GM10248 (cell line): ENCODE measurements around the gene NOX3.

Experiments
- CTCF ChIA-PET: fragments of 300-600 bp; sonication (Branson Sonifier 250); formaldehyde crosslinking; extraction: SDS; loops from one replicate; lab custom pipeline; 2021; ENCODE audit warnings: antibody characterized with exemption; lab: Yijun Ruan, JAX
- POLR2A ChIA-PET: fragments of 350-650 bp; sonication (Branson Sonifier 250); formaldehyde crosslinking; extraction: SDS; loops from one replicate; lab custom pipeline; 2020; ENCODE audit warnings: antibody characterized with exemption; lab: Yijun Ruan, JAX
- DNase-seq: peaks from one replicate; pipeline ENCODE4 v3.0.0; 2012; ENCODE audit errors: extremely low spot score
- TF ChIP-seq, protein P1 (sequence below): IDR thresholded peaks from 2 replicates; pipeline ENCODE4 v1.5.1; 2012; ENCODE audit warnings: mild to moderate bottlenecking, low read depth; ENCODE audit errors: extremely low read depth, missing control alignments, control extremely low read depth

Gene NOX3

DNA sequence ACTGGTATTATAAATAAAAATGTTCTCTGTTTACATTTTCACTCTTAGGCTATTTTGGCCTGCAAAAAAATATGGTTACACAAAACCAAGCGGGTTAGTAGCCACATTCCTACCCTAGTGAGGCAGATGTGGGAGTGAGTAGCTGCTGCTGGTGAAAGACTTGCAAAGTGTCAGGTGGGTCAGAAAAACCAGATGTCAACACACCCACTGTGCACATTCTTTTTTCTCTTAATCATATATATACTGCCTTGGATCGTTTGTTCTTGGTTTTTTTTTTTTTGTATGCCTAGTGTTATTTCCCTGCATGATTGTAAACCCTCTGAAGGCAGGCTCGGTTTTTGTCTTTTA is 73.3 kb downstream of the NOX3 start:
- TF ChIP-seq, protein P1, sequence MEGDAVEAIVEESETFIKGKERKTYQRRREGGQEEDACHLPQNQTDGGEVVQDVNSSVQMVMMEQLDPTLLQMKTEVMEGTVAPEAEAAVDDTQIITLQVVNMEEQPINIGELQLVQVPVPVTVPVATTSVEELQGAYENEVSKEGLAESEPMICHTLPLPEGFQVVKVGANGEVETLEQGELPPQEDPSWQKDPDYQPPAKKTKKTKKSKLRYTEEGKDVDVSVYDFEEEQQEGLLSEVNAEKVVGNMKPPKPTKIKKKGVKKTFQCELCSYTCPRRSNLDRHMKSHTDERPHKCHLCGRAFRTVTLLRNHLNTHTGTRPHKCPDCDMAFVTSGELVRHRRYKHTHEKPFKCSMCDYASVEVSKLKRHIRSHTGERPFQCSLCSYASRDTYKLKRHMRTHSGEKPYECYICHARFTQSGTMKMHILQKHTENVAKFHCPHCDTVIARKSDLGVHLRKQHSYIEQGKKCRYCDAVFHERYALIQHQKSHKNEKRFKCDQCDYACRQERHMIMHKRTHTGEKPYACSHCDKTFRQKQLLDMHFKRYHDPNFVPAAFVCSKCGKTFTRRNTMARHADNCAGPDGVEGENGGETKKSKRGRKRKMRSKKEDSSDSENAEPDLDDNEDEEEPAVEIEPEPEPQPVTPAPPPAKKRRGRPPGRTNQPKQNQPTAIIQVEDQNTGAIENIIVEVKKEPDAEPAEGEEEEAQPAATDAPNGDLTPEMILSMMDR = no peak
- POLR2A ChIA-PET = no interaction called here
- no peak for DNase-seq
- CTCF ChIA-PET = interaction anchor here (1.3 kb wide), 1 partner anchor 9 kb away, joined by 4 read pairs; no protein-coding TSS in a partner anchor

DNA sequence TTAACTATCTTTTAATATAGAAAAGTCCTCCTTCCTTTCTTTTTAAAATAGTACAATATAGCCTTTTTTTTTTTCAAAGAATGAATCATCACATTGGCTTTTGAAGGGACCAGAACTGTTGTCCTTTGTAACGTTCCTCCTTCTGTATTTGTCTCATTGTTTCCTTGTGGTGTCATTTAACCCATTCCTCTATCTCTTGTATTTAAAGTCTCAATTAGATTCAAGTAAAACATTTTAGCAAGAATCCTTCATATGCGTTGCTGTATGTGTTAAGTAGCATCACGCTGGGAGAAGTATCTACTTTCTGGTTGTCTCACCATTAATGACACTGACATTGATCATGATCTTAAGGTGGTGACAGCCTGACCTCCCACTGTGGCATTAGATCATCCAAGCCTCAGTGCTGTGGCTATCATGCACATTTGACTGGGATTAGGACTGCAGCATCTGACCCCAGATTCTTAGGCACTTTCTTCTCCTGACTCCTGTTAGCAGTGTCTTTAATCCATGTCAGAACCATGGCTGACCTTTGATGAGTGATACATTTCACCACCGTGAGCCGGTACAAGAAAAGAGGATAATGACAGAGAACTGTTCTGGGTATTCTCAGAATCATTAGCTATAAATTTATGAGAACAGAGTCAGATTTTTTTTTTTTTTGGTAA is 73.8 kb downstream of the NOX3 start:
- no peak for DNase-seq
- TF ChIP-seq, protein P1 = no peak
- POLR2A ChIA-PET = no interaction called here
- CTCF ChIA-PET = interaction anchor here (1.3 kb wide), 2 partner anchors 8 to 13 kb away, joined by 4 to 6 read pairs; no protein-coding TSS in a partner anchor

DNA sequence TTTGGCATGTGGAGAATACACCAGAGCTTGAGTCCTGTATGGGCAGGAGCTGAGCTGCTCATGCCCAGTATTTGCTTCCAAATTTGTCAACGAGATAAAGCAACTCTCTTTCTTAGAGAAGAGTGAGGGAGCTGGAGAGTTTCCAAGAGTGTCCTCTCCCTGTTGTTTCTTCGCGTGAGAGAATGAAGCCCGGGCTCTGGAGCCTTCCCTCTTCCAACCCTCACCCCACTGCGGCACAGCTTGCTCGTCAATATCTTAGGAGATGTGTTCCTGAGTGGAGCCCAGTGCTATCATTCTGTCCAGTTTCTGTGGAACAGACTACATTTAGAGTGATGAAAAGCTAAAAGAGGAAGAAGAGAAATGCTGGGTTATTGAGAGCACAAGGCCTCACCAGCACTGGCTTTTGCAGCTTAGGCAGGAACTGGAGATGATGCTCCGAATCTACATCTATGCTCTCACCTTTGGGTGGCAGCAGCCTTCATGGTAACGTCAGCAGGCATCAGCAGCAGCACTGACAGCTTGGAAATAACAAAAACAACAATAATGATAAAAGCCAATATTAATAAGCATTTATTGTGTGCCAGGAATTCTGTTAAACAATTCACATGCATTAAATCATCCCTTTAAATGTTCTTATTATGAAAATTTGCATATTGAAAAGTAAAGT is 74.8 kb downstream of the NOX3 start:
- no peak for DNase-seq
- CTCF ChIA-PET = interaction anchor here (1.1 to 1.5 kb wide), 3 partner anchors 12 to 23 kb away, joined by 3 to 6 read pairs (median 5); no protein-coding TSS in a partner anchor
- TF ChIP-seq, protein P1 = no peak
- POLR2A ChIA-PET = no interaction called here

DNA sequence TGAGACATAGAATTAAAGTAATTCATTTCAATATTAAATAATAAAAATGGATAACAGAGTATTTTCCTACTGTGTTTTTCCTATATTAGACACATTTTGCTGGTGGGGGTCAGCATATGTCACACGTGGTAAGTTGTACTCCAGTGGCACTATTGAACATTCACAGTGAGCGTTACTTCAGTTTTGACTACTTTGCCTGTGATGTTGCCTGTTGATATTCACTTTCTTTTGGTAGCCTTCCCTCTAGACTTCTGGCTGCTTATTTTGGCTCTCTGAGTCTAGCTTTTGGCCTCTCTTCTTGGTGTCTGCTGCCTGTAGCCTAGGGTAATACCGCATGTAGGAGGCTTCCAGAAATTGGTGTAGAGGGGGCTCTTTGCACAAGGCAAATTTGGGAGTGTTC is 76.9 kb downstream of the NOX3 start:
- DNase-seq = no peak
- TF ChIP-seq, protein P1 = no peak
- POLR2A ChIA-PET = no interaction called here
- CTCF ChIA-PET = no interaction called here

DNA sequence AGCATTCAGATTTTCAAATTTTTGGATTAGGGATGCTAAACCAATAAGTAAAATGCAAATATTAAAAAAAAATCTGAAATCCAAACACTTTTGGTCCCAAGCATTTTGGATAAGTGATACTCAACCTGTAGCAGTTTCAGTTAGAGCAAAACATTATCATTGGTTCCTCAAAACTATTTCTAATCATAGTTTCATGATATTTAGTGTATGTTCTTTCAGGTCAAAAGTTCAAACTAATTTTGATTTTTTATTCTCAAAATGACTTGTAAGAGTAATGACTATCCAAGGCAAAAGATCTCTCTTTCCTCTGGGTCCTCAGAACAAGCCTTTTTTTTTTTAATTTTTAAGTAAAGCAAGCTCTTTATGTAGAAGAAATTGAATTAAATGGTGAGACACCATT is 77.4 kb downstream of the NOX3 start:
- TF ChIP-seq, protein P1 = no peak
- DNase-seq = peak; percentile 16
- ChIA-PET POLR2A (no interaction called here), CTCF (no interaction called here)

DNA sequence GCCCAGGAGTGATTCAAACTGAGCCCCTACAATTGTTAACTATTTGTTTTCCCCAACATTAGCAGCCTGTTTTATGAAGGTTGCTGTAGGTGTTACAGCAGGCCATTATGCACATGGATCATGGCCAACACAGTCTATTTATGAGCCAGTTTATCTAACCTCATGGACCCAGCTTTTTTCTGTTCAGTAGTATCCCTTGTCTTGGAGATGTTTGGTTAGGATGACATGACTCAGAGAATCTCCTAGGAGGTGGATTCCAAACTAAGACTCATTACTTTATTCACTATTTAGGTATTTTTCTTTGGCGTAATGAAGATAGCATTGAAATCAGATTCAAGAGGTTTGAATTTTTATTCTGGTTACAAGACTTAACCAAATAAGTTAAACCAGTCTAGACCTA is 78.6 kb downstream of the NOX3 start:
- TF ChIP-seq, protein P1 = no peak
- POLR2A ChIA-PET = no interaction called here
- CTCF ChIA-PET = no interaction called here
- DNase-seq = no peak
